HG03039 (cell line): ENCODE data around the gene INS.
"Not testable (repeated sequence)": the region's sequence is repeated elsewhere in the genome, so short reads cannot be mapped to it uniquely, and the experiment has no call there.

Source experiments
- ATAC-seq: cut with Tn5 transposase; IDR thresholded peaks from one replicate; pipeline ENCODE4 v1.9.1; 2021; ENCODE audit warnings: mild to moderate bottlenecking, moderate library complexity; ENCODE audit not compliant: unreplicated experiment

INS gene

DNA sequence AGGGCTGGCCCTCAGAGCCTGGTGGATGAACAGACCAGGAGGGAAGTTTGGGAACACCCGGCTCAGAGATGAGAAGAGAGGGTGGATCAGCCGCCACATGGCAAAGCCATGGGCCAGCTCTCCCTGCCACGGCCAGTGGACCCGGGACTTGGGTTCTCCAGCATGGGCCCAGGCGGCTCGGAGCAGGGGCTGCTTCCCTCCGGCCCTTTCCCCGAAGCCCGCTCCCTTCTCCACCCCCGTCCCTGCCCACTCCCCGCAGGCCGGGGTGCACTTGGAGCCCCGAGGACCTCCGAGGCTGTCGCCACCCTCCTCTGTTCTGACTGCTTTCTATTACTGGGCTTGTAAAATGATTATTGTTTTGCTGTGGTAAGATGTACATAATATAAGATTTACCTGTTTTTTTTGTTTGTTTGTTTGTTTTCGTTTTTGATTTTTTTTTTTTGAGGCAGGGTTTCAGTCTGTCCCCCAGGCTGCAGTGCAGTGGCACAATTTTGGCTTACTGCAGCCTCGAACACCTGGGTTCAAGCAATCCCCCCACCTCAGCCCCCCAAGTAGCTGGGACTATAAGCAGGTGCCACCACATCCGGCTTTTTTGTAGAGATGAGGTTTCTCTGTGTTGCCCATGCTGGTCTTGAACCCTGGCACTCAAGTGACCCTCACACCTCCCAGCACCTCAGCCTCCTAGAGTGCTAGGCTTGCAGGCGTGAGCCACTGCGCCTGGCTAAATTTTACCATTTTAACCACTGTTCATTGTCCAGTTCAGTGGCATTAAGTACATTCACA lies 21.9 kb upstream of the INS start:
- ATAC-seq: no peak

DNA sequence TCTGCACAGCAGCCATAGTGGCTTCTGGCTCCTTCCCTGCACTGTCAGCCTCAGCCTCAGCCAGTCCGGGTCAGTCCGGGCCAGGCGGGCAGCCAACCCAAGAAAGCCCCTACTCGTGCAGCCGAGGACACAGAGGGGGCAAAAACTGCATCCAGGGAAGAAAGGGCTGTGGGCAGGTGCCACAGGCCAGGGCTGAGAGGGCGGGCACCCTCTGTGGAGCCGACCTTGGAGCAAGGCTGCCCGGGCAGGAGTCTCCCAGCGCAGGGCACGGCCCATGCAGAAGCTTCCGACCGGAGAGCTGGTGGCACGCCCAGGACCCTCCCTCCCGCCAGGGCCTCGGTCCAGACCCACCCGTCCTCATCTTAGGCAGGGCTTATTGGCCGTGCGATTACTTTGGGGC lies 21.1 kb upstream of the INS start:
- no peak for ATAC-seq

DNA sequence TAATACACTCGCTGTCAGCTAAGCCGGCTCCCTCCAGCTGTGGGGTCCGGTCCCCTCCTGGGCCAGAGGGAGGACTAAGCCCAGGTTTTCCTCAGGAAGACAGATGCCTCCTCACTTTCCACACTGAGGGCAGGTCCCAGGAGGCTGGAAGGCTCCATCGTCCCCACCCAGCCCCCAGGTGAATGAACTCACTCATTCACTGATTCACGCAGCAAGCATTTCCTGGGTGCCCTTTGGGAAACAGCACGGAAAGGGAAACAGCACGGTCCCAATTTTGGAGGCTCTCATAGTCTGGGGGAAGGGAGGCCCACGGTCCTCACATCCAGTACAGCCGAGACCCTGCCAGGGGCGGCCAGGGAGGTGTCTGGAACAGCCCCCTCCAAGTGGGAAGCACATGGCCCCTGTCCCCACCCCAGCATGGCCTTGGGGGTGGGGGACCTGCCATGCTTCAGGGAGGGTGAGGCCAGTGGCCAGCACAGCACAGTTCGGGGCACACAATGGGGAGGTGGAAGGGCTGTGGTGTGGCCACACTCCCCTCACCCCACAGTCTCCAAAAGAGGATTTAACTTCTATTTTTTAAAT lies 19.9 kb upstream of the INS start:
- no peak for ATAC-seq

DNA sequence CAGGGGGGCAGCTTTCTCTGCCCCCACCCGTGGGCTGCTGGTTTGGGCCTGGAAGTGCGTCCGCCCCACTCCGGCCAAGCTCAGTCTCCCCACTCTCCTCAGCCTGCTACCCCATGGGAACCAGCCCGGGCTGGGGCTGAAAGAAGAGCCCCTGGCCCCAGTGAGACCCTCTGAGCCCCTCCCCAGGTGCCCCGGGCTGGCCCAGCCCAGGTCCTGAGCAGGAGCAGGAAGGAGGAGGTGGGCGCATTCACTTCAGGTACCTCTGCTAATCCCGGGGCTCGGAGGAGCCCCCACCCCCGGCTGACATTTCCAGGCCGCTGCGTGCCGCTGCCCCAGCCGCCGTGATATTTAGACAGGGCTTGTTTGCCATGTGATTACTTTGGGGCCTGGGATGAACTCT lies 19.3 kb upstream of the INS start:
- no peak for ATAC-seq

DNA sequence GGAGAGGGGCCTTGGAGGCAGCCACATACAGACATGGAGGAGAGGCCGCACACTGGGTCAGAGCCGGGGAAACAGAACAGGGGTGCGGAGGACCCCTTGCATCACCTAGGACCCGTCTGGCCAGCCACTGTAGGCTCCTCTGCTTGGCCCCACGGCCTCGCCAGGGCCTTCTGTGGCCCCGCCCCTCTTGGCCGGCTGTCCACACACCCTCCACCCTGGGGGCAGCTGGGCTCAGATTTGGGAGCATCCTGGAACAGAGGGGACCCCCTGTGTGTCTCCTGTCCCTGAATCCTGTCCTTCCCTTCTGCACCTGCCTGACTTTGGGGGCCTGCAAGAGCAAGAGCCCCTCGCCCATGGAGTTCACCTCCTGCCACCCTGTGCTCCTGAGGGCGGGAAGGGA lies 18.5 kb upstream of the INS start:
- no peak for ATAC-seq

DNA sequence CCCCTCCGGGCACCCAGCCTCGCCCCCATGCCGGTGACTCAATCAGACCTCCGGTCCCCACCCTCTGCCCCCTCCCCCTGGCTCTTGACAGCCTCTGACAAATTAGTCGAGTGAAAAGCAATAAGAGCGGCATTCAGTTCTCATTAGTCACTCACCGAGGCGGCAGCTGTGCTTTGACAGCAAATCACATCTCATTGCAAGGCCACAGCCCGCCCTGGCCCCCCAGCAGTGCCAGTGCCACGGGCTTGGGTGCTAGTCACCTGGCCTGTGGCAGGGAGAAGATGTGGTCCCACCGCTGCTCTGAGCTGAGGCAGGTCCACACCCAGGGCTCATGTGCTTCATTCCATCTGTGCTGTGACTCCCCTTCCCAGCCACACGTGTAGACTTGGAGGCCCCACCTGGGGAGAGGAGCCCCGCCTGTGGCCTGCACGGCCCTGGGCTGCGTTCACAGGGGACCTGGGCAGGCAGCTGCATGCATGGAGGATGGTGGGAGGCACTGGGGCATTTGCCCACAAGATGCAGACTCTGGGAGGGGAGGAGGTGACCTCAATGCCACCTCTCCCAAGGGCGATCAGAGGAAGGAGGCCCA lies 18.0 kb upstream of the INS start:
- ATAC-seq: no peak

DNA sequence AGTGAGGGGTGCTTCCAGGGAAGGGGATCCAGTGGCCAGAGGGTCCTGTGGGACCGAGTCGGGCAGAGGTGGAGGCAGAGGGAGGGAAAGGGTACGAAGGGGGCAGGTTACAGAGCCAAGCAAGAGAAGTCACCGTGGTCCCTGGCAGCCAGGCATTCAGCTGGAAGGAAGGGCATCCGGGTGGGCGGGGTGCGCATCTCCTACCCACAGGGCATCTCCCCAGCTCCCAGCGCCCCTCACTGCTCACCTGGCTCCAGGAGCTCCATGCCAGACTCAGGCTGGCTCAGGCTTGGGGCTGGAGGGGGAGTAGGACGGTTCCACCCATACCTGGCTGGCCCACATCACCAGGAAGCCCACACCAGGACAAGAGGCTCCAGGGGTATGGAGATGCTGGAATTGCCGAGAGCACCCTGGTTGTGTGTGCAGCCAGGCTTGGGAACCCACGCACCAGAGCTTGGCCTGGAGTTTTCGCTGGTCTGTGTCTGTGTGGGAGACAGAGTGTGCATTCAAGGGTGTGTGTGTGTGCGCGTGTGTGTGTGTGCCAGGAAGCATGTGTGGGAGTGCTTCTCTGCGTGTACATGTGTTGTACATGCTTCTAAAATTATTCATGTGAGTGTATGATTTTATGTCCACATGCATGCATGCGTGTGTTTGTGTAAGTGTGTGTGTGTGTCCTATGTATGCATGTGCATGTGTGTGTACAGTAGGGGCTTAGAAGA lies 17.2 kb upstream of the INS start:
- ATAC-seq: not testable (repeated sequence)

DNA sequence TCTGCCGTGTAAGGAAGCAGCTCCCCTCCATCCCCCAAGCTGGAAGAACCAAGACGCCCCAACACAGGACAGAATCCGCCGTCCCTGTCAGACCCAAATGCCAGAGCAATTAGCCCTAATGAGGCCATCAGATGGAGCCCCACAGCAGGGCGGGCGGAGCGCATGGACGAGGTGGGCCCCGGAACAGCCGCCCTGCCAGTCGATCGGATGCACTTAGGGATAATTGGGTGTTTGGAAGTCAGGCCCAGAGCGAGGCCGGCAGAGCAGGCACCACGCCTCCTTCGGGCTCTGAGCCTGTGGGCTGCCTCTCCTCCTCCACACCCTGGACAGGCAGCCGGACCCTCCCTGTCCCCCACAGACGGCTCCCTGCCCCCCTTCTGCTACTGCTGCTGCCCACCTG lies 16.1 kb upstream of the INS start:
- ATAC-seq: no peak

DNA sequence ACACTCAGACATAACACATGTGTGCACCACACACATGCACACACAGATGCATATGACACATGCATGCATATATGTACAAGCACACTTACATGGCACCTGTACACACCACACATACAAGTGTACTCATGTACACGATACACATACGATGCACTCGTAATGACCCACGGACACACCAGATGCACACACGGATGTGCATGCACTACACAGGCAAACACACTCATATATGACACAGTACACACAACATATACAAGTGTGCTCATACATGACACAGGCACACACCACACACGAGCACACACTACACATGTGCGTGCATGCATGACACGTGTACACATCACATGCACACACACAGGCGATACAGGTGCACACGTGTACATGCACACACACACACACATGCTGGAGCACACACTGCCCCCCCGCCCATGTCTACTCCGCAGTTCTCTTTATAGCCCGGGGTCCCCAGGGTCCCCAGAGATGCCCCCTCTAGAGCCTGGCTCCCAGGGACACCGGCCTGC lies 15.4 kb upstream of the INS start:
- ATAC-seq: no peak

DNA sequence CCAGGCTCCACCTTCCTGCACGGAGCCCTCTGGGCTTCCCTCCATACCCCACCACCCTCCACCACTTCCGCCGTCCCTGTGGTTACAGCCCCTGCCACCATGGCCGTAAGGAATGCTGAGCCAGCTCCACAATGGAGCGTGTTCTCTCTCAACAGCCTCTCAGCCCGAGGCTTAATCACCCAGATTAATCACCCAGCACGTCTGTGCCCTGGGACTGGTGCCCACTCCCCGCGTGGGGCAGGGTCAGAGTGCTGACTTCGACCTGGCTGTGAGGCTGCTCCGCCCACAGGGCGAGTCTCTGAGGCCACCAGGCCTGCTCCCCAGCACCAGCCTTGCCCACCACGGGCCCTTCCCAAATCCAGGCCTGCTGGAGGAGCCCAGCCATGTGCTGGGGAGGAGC lies 14.7 kb upstream of the INS start:
- no peak for ATAC-seq

DNA sequence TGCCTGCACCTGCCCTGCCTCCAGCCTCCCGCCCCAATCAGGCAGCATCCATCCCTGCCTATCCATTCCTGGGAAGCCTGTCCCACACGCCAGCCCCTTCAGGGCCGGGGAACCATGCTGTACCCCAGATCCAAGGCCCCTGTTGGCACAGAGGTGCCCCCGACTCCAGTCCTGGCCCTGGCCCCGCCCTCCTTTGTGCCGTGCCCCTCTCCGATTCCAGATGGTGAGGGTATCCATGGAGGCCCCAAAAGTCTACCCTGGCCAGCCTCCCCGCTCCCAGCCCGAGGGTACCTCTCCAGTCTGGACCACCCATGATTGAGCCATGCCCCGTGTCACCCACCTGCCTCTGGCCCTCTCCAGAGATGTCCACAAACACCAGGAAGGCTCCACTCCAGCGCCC lies 13.4 kb upstream of the INS start:
- no peak for ATAC-seq

DNA sequence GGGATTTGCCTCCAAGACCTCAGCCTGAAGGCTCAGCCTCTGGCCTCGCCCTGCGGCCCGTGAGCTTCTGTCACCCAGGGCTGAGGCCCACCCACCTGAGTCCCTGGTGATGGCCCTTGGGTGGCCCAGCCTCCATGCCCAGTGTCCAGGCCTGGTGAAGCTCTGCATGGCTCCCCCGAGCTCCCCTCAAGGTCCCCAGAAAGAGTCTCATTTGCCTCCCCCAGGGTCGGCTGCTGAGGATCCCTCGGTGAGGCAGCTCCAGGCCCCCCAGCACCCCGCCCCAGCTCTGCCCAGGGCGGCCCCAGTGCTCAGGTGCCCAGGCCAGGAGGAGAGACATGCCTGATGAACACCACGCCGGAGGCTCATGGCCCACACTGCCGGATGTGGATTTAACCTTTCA lies 12.8 kb upstream of the INS start:
- ATAC-seq: no peak

DNA sequence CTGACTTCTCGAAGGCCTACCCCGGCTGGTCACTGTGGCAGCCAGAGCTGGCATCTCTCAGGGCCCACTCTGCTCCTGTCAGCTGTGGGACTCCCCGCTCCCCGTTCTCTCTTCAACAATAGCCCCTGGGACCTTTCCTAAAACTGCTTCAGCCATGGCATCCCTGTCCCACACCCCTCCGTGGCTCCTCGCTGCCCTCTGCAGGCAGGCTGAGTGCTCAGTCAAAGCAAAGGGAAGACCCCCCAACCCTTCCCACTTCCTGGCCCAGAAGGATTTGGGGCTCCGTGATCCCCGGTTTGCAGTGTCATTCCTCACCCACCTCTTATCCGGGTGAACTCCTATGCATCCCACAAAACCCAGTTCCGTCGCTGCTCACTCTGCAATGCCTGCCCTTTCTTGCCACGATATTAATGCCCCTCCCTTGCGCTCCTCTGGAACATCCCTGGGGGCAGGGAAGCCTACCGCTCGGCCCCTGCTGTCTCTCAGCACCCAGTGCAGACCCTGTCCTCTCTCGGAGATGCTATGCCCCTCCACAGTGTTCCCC lies 12.2 kb upstream of the INS start:
- no peak for ATAC-seq

DNA sequence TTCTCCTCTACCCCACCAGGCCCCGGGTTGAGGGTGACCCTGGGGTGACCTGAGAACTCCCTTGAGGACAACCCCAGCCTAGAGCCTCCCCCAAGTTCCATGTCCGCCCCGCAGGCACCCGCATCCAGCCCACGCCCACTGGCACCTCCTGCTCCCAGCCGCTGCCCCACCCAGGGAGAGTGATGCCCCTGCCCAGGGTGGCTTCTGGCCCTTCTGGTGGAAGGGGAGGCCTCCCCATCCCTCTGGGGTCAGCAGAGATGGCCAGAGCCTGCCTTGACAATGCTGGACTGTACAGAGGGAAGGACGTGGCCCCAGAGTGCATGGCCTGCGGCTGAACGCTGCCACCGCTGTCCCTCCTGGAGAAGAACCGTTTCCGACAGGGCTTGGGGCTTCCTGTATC lies 11.7 kb upstream of the INS start:
- no peak for ATAC-seq

DNA sequence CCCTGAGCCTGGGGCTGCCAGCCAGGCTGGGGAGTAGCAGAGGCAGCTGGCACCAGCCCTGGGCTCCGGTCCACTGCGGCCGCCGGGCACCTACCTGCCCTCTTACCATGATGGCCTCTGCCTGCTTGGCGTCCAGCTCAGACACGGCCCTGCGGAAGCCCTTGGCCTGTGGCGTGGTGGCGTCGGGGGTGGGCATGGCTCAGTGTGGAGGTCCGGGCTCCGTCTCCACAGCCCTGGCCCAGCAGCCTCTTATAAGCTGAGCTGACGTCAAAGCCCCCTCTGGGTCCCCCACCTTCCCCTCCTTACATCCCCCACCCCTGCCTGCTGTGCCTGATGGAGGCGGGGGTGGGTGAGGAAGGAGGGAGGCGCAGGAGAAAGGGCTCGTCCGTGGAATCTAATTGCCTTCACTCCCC lies 10.6 kb upstream of the INS start, which contains the start of gene TH:
Gene TH (minus strand): TSS at position 225 of the 413 bp plus-strand sequence. CDS start 29 bp downstream, at position 196.
- no peak for ATAC-seq

DNA sequence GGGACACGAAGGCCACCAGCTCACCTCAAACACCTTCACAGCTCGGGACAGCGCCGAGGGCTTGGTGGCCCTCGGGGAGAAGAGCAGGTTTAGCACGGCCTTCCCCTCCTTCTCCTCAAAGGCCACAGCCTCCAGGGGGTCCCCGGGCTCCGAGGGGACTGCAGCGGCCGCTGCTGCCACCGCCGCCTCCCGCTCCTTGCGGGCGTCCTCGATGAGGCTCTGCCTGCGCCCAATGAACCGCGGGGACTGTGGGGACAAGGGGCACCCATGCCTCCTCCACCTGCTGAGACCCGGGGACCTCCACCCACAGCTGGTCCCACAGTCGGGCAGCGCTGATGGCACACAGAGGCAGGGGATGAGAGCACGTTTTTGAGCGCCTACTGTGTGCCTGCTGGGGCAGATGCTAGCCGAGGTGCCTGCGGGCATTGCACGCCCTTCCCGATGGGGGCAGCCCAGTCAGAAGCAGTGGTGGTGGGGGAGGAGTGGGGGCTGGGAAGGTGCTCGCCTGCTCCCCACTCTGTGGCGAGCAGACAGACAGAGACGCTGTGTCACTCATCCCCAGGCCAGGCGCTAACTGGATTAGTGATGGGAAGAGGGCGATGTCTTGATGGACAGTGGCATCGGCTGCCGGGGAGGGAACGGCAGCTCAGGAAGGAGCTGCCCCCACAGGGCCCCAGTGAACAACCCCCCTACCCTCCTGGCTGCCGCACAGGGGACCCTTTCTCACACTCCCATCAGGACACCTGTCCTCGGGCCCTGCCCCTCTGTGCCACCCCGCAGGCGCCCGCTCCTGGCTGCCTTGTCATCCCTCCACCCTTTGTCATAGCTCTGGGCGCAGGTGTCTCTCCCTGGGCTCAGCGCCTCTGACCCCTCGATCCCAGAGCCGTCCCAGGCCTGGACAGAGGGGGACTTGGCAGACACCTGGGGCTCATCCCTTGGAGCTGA lies 8.9 kb upstream of the INS start:
- ATAC-seq: no peak

DNA sequence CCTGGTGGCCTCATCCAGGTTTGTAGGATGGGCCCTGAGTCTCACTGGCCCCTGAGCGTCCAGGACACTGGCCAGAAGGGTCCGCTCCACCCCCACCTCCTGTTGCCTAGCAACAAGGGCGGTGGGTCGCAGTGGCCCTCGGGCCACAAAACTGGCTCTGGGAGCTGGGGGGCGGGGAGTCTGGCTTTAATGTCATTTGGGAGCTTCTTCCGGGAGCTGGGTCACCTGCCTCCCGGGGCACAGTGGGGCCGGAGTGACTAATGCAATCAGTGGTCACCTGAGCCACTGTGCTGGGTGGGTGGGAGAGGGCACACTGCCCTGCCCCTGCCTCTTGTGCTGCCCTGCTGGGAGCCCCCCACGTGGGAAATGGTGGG lies 8.0 kb upstream of the INS start:
- no peak for ATAC-seq

DNA sequence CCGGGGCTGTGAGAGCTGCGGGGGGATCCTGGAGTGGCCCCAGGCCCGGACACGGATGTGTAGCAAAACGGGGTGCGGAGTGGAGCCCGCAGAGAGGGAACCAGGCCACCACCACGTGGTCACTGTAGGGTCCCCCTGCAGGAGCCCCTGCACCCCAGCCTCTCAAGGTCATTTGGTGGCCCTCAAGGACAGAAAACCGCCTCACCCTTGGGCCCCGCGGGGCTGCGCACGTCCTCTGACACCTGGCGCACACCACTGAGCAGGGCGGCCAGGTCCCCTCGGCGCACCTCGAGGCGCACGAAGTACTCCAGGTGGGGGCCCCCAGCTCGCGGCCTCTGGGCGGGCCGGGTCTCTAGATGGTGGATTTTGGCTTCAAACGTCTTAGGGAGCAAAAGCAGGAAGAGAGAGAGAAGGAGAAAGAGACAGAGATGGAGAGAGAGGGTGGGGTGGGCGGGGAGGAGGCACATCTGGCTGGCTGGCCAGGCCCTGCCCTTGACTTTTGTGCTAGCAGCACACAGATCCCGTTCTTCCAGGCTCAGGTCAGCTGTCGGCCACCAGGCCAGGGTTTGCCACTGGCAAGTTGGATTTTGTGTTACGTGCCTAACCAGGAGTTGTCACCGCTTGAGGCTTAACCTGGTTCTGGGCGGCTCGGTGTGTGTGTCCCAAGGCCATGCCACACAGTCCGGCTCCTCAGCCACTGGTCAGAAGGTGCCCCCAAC lies 7.4 kb upstream of the INS start:
- no peak for ATAC-seq
